Panc1 (cell line): ENCODE results near the gene TCF25. TPM values are rescaled to one million over a fixed set of nuclear protein-coding genes. Genes with fewer than 3 reads are reported as not detected.

Experiments used
- ATAC-seq: fragments of 200-7000 bp; cut with Tn5 transposase; 2 replicates; pipeline ENCODE4 v1.9.1; 2020; ENCODE audit warnings: mild to moderate bottlenecking, moderate library complexity
- BruUV-seq: library from RNA; stranded (reverse); fragments of 400-500 nt; replicated peaks from 2 replicates; lab custom pipeline; 2021; lab: Mats Ljungman, UMichigan
- CTCF ChIA-PET: fragments of 300-600 bp; sonication (Branson Sonifier 250); formaldehyde crosslinking; loops from one replicate; lab custom pipeline; 2022; ENCODE audit warnings: antibody characterized with exemption; lab: Charles Lee
- POLR2A ChIA-PET: fragments of 300-600 bp; sonication (Branson Sonifier 250); formaldehyde crosslinking; loops from one replicate; lab custom pipeline; 2022; ENCODE audit warnings: antibody characterized with exemption; lab: Charles Lee
- DNase-seq: peaks from one replicate; pipeline ENCODE4 v3.0.0-alpha.2; 2010; ENCODE audit warnings: low read depth, low spot score
- H3K27ac ChIP-seq: 2 replicates; pipeline ENCODE4 v1.5.1; 2011; ENCODE audit warnings: mild to moderate bottlenecking, low read length, inconsistent platforms
- H3K27me3 ChIP-seq: fragments of 200-500 bp; sonication (Bioruptor generic); 2 replicates; pipeline ENCODE4 v1.6.0; 2014; ENCODE audit warnings: low read length, inconsistent platforms; ENCODE audit not compliant: control insufficient read depth, insufficient read depth
- H3K36me3 ChIP-seq: fragments of 200-500 bp; sonication (Bioruptor generic); 2 replicates; pipeline ENCODE4 v1.5.1; 2014; ENCODE audit warnings: inconsistent platforms, mild to moderate bottlenecking, low read length, moderate library complexity; ENCODE audit not compliant: control insufficient read depth, insufficient read depth
- H3K4me1 ChIP-seq: 2 replicates; pipeline ENCODE4 v1.5.1; 2011; ENCODE audit warnings: inconsistent platforms, mild to moderate bottlenecking, low read length, moderate library complexity; ENCODE audit not compliant: control insufficient read depth, insufficient read depth
- H3K4me3 ChIP-seq, 2 experiments: 2 replicates each; pipeline ENCODE4 v1.5.1; 2011 to 2012; ENCODE audit warnings: low read depth in 2 of 2, low read length in 2 of 2, mild to moderate bottlenecking in 2 of 2, inconsistent platforms in 1 of 2, moderate library complexity in 1 of 2
- H3K9me3 ChIP-seq: fragments of 200-500 bp; sonication (Bioruptor generic); 2 replicates; pipeline ENCODE4 v1.5.1; 2014; ENCODE audit warnings: low read depth, mild to moderate bottlenecking, inconsistent platforms, low read length, moderate library complexity; ENCODE audit not compliant: control insufficient read depth, insufficient read depth
- POLR2AphosphoS5 ChIP-seq: IDR thresholded peaks from 2 replicates; pipeline ENCODE4 v1.6.1; 2012; ENCODE audit warnings: mild to moderate bottlenecking, low read depth, low read length, moderate library complexity
- SIN3A ChIP-seq: IDR thresholded peaks from 2 replicates; pipeline ENCODE4 v1.6.1; 2012; ENCODE audit warnings: low read depth, mild to moderate bottlenecking, low read length, moderate library complexity, borderline replicate concordance; ENCODE audit not compliant: insufficient read depth
- TCF7L2 ChIP-seq: IDR thresholded peaks from 2 replicates; pipeline ENCODE4 v1.6.1; 2011; ENCODE audit warnings: mild to moderate bottlenecking, low read depth, low read length, inconsistent platforms
- in situ Hi-C: cut with HindIII; loops from 2 replicates; pipeline ENCODE4 v1.10.0; 2016; ENCODE audit warnings: low sequenced_read_pairs, low pct_unique_long_range_greater_than_20kb
- intact Hi-C: fragments of 100-400 bp; cut with micrococcal nuclease; formaldehyde crosslinking; loops from one replicate; pipeline ENCODE4 v1.10.0; 2022; ENCODE audit not compliant: unreplicated experiment
- total RNA-seq: library from RNA; stranded (reverse); gene quantifications from one replicate; pipeline ENCODE4 v1.2.1, GENCODE V29; 2021; ENCODE audit not compliant: unreplicated experiment
- TF ChIP-seq, protein P1 (sequence below), 2 experiments: IDR thresholded peaks; 2 replicates each; pipeline ENCODE4 v1.6.1; 2011 to 2012; ENCODE audit warnings: low read depth in 2 of 2, control low read depth in 1 of 2, low read length in 1 of 2, mild to moderate bottlenecking in 1 of 2, moderate library complexity in 1 of 2; ENCODE audit not compliant: insufficient read depth in 1 of 2
- TF ChIP-seq, protein P2 (sequence below): fragments of 450-650 bp; IDR thresholded peaks from 2 replicates; pipeline ENCODE4 v1.5.1; 2017; ENCODE audit warnings: mild to moderate bottlenecking

The TCF25 gene
- total RNA-seq, 1 experiment from 2014 or later = 144 TPM

DNA sequence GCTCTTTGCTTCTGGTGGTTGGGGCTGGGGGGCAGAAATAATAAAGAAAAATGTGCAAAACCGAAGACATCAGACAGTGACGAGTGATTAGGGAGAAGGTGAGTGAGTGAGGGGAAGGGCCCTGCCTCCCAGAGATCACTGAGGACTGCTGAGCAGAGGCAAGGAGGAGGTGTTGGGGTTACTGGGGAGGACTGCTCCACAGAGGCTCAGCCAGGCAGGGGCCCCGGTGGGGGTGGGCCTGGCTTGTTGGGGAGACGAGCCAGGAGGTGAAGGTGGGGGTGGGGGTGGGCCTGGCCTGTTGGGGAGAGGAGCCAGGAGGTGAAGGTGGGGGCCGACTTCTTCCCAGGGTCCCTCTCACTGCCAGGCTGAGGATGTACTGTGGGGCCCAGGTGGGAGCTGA lies 73.1 kb downstream of the TCF25 start:
- Histone ChIP-seq H3K27me3 (no peaks in the 10 kb centered on the region), H3K9me3 (no peaks in the 10 kb centered on the region), H3K36me3 (no peaks in the 10 kb centered on the region), H3K4me3 (no peak overlapping the region), H3K27ac (no peak overlapping the region), H3K4me1 (0 out of 2 replicates have a peak, but pooled peaks cover 4% of the 10 kb centered on the region)
- intact Hi-C loops = no loop called here
- in situ Hi-C loops = no loop called here
- ATAC-seq (no peak), DNase-seq (no peak)
- CTCF ChIA-PET = no interaction called here
- no peak for TF ChIP-seq TCF7L2
- no peak for TF ChIP-seq SIN3A
- TF ChIP-seq, protein P1, sequence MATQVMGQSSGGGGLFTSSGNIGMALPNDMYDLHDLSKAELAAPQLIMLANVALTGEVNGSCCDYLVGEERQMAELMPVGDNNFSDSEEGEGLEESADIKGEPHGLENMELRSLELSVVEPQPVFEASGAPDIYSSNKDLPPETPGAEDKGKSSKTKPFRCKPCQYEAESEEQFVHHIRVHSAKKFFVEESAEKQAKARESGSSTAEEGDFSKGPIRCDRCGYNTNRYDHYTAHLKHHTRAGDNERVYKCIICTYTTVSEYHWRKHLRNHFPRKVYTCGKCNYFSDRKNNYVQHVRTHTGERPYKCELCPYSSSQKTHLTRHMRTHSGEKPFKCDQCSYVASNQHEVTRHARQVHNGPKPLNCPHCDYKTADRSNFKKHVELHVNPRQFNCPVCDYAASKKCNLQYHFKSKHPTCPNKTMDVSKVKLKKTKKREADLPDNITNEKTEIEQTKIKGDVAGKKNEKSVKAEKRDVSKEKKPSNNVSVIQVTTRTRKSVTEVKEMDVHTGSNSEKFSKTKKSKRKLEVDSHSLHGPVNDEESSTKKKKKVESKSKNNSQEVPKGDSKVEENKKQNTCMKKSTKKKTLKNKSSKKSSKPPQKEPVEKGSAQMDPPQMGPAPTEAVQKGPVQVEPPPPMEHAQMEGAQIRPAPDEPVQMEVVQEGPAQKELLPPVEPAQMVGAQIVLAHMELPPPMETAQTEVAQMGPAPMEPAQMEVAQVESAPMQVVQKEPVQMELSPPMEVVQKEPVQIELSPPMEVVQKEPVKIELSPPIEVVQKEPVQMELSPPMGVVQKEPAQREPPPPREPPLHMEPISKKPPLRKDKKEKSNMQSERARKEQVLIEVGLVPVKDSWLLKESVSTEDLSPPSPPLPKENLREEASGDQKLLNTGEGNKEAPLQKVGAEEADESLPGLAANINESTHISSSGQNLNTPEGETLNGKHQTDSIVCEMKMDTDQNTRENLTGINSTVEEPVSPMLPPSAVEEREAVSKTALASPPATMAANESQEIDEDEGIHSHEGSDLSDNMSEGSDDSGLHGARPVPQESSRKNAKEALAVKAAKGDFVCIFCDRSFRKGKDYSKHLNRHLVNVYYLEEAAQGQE (IDR thresholded peaks at IDR 0.05; ENCODE audit: insufficient read depth in 1 of 2, low read depth in 2 of 2, low read length in 1 of 2) = no peak
- TF ChIP-seq POLR2AphosphoS5 = no peak
- TF ChIP-seq, protein P2, sequence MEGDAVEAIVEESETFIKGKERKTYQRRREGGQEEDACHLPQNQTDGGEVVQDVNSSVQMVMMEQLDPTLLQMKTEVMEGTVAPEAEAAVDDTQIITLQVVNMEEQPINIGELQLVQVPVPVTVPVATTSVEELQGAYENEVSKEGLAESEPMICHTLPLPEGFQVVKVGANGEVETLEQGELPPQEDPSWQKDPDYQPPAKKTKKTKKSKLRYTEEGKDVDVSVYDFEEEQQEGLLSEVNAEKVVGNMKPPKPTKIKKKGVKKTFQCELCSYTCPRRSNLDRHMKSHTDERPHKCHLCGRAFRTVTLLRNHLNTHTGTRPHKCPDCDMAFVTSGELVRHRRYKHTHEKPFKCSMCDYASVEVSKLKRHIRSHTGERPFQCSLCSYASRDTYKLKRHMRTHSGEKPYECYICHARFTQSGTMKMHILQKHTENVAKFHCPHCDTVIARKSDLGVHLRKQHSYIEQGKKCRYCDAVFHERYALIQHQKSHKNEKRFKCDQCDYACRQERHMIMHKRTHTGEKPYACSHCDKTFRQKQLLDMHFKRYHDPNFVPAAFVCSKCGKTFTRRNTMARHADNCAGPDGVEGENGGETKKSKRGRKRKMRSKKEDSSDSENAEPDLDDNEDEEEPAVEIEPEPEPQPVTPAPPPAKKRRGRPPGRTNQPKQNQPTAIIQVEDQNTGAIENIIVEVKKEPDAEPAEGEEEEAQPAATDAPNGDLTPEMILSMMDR = no peak
- BruUV-seq = no TSS peak
- POLR2A ChIA-PET = no interaction called here

DNA sequence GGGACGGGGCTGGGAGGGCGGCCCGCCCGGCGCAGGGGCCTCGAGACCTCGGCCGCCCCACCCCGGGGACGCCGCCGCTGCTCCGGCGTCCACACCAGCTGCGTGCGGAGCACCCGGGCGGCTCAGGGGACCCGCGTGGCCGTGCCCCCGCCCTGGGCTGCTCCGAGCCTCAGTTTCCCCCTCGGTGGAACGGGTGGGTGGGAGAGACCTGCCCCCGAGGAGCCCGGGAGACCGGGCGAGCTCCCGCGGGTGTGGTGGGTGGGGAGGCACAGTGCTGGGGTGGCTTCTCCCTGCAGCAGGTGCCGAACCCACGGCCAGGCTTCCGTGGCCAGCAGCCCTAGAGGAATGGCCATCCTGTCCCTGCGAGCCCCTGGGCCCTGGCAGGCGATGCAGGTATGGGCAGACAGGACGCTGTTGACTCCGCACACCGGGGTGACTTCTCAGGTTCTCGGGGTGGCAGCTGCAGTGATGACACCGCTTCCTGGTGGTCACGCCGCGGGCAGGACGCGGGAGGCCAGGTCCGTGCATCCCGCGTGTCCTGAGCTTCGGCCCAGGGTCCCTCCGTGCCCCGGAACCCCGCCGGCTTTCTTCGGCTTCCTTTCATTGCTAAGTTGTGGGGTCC lies 75.8 kb downstream of the TCF25 start:
- ATAC-seq (no peak; the same call in 1 of the 2 replicates), DNase-seq (no peak)
- no TSS peak for BruUV-seq
- Histone ChIP-seq H3K4me1 (0 out of 2 replicates have a peak, but pooled peaks cover 4% of the 10 kb centered on the region), H3K36me3 (no peaks in the 10 kb centered on the region), H3K4me3 (peak overlapping the region; percentile 48), H3K9me3 (no peaks in the 10 kb centered on the region), H3K27me3 (no peaks in the 10 kb centered on the region), H3K27ac (no peak overlapping the region)
- in situ Hi-C loops = no loop called here
- intact Hi-C loops = no loop called here
- TF ChIP-seq POLR2AphosphoS5 = no peak
- ChIA-PET CTCF (no interaction called here), POLR2A (no interaction called here)

DNA sequence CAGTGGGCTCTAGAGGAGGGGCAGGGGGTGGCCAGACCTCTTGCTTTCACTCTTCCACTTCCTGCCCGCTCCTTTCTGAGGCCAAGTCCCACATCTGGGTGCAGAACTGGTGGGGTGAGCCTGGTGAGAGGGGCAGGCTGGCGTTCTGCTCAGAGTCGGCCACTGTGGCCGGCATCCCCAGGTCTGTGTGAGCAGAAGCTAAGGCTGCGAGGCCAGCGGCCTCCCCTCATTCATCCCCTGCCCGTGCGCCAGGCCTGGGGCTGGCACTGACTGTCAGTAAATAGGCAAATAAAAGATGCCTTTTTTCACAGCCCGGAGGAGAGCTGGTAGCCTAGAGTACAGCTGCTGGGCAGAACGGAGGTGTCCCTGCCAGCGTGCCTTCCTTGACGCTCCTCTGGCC lies 76.4 kb downstream of the TCF25 start:
- ChIA-PET POLR2A (no interaction called here), CTCF (no interaction called here)
- no TSS peak for BruUV-seq
- intact Hi-C loops = no loop called here
- Histone ChIP-seq H3K27me3 (no peaks in the 10 kb centered on the region), H3K4me1 (0 out of 2 replicates have a peak, but pooled peaks cover 4% of the 10 kb centered on the region), H3K27ac (no peak overlapping the region), H3K36me3 (no peaks in the 10 kb centered on the region), H3K4me3 (peak overlapping the region in 1 of 2 experiments; percentile 48; a peak in 3 of 4 replicates), H3K9me3 (no peaks in the 10 kb centered on the region)
- ATAC-seq (no peak), DNase-seq (no peak)
- TF ChIP-seq, protein P2 = no peak
- TF ChIP-seq TCF7L2 = no peak
- in situ Hi-C loops = no loop called here
